Astrocyte (in vitro differentiated cells and primary cell): ENCODE measurements around the gene AXL. TPM values are rescaled to one million over a fixed set of nuclear protein-coding genes. Genes with fewer than 3 reads are reported as not detected.

ENCODE experiments used
- DNase-seq: peaks from one replicate; pipeline ENCODE4 v3.0.0-alpha.2; 2010; ENCODE audit warnings: low read depth
- FAIRE-seq: peaks from 2 replicates; lab custom pipeline; 2011; peaks lifted over from hg19 to GRCh38; lab: Jason Lieb, UNC
- H2AFZ ChIP-seq: 2 replicates; pipeline ENCODE4 v1.6.0; 2012; ENCODE audit warnings: low read depth, low read length, inconsistent platforms
- H3K27ac ChIP-seq: 2 replicates; pipeline ENCODE4 v1.5.1; 2011; ENCODE audit warnings: low read depth, low read length, inconsistent platforms
- H3K27me3 ChIP-seq: 2 replicates; pipeline ENCODE4 v1.6.0; 2011; ENCODE audit warnings: low read length, inconsistent platforms; ENCODE audit not compliant: insufficient read depth
- H3K36me3 ChIP-seq: 2 replicates; pipeline ENCODE4 v1.5.1; 2011; ENCODE audit warnings: low read length, inconsistent platforms; ENCODE audit not compliant: insufficient read depth
- H3K4me1 ChIP-seq: 2 replicates; pipeline ENCODE4 v1.5.1; 2011; ENCODE audit warnings: low read length, inconsistent platforms; ENCODE audit not compliant: insufficient read depth
- H3K4me2 ChIP-seq: 2 replicates; pipeline ENCODE4 v1.6.0; 2012; ENCODE audit warnings: low read length, inconsistent platforms
- H3K4me3 ChIP-seq: 2 replicates; pipeline ENCODE4 v1.5.1; 2011; ENCODE audit warnings: low read depth, mild to moderate bottlenecking, low read length, inconsistent platforms; ENCODE audit not compliant: insufficient read depth
- H3K79me2 ChIP-seq: 2 replicates; pipeline ENCODE4 v1.6.0; 2012; ENCODE audit warnings: mild to moderate bottlenecking, low read length, inconsistent platforms; ENCODE audit not compliant: insufficient read depth
- H3K9ac ChIP-seq: 2 replicates; pipeline ENCODE4 v1.6.0; 2012; ENCODE audit warnings: mild to moderate bottlenecking, low read length, inconsistent platforms
- H3K9me3 ChIP-seq: 2 replicates; pipeline ENCODE4 v1.5.1; 2012; ENCODE audit warnings: low read depth, mild to moderate bottlenecking, low read length, inconsistent platforms; ENCODE audit not compliant: insufficient read depth
- H4K20me1 ChIP-seq: 2 replicates; pipeline ENCODE4 v1.6.0; 2012; ENCODE audit warnings: low read length, inconsistent platforms; ENCODE audit not compliant: insufficient read depth
- H3K27ac Mint-ChIP-seq: one replicate; pipeline ENCODE4 v1.8.0; 2021; ENCODE audit warnings: mild to moderate bottlenecking, mixed read lengths; ENCODE audit not compliant: unreplicated experiment
- H3K27me3 Mint-ChIP-seq: one replicate; pipeline ENCODE4 v1.8.0; 2021; ENCODE audit warnings: low read depth, mixed read lengths; ENCODE audit not compliant: unreplicated experiment
- H3K36me3 Mint-ChIP-seq: one replicate; pipeline ENCODE4 v1.8.0; 2021; ENCODE audit warnings: low read depth, mixed read lengths; ENCODE audit not compliant: unreplicated experiment
- H3K4me1 Mint-ChIP-seq: one replicate; pipeline ENCODE4 v1.8.0; 2021; ENCODE audit warnings: low read depth, mixed read lengths; ENCODE audit not compliant: unreplicated experiment
- H3K4me3 Mint-ChIP-seq: one replicate; pipeline ENCODE4 v1.8.0; 2021; ENCODE audit warnings: mild to moderate bottlenecking, moderate library complexity, mixed read lengths; ENCODE audit not compliant: unreplicated experiment
- H3K9me3 Mint-ChIP-seq: one replicate; pipeline ENCODE4 v1.8.0; 2021; ENCODE audit warnings: mild to moderate bottlenecking, mixed read lengths; ENCODE audit not compliant: unreplicated experiment
- EZH2 ChIP-seq: IDR thresholded peaks from 2 replicates; pipeline ENCODE4 v1.6.1; 2012; ENCODE audit warnings: mild to moderate bottlenecking, low read length, inconsistent platforms; ENCODE audit not compliant: insufficient read depth
- total RNA-seq: library from RNA; stranded (reverse); gene quantifications from 2 replicates; pipeline ENCODE4 v1.2.1, GENCODE V29; 2021
- TF ChIP-seq, protein P1 (sequence below): IDR thresholded peaks from 2 replicates; pipeline ENCODE4 v1.5.1; 2011; ENCODE audit warnings: low read depth, mild to moderate bottlenecking, inconsistent platforms, low read length, moderate library complexity; ENCODE audit not compliant: insufficient read depth

Gene AXL
- total RNA-seq, 1 donor from 2014 or later, result 156 TPM

DNA sequence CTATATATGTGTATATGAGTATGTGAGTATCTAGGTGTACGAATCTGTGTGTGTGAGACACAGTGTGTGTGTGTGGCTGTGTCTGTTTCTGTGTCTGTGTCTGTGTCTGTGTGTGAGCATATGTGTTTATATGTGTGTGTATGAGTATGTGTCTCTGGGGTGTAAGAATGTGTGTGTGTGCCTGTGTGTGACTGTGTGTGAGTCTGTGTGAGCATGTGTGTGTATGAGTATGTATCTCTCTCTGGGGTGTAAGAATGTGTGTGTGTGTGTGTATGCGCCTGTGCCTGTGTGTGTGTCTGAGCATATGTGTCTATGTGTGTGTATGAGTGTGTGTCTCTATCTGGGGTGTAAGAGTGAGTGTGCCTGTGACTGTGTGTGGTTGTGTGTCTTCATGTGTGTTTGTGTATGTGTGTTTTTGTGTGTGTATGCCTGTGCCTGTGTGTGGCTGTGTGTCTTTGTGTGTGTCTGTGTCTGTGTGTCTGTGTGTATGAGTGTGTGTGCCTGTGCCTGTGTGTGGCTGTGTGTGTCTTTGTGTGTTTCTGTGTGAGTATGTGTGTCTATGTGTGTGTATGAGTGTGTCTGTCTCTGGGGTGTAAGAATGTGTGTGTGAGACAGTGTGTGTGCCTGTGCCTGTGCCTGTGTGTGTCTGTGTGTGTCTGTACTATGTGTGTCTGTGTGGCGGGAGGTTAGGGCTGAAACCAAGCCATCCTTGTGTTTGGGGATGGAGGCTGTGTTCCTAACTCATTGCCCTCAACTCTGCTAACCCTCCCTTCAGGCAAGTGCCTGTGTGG, 11.2 kb downstream of the AXL start:
- Histone ChIP-seq H3K9me3 (no peaks in the 10 kb centered on the region), H3K36me3 (peaks cover 36% of the 10 kb centered on the region), H3K4me2 (no peak overlapping the region), H2AFZ (no peak overlapping the region), H3K27me3 (no peaks in the 10 kb centered on the region), H3K27ac (no peak overlapping the region), H4K20me1 (peaks cover 26% of the 10 kb centered on the region), H3K4me3 (no peak overlapping the region), H3K9ac (peak overlapping the region; percentile 34), H3K79me2 (peaks cover 44% of the 10 kb centered on the region), H3K4me1 (peaks cover 20% of the 10 kb centered on the region)
- Mint-ChIP-seq H3K27ac (no peak overlapping the region), H3K36me3 (peaks cover 24% of the 10 kb centered on the region), H3K4me3 (no peak overlapping the region), H3K4me1 (peaks cover 17% of the 10 kb centered on the region), H3K9me3 (no peaks in the 10 kb centered on the region), H3K27me3 (no peaks in the 10 kb centered on the region)
- no peak for FAIRE-seq
- no peak for DNase-seq
- TF ChIP-seq, protein P1, sequence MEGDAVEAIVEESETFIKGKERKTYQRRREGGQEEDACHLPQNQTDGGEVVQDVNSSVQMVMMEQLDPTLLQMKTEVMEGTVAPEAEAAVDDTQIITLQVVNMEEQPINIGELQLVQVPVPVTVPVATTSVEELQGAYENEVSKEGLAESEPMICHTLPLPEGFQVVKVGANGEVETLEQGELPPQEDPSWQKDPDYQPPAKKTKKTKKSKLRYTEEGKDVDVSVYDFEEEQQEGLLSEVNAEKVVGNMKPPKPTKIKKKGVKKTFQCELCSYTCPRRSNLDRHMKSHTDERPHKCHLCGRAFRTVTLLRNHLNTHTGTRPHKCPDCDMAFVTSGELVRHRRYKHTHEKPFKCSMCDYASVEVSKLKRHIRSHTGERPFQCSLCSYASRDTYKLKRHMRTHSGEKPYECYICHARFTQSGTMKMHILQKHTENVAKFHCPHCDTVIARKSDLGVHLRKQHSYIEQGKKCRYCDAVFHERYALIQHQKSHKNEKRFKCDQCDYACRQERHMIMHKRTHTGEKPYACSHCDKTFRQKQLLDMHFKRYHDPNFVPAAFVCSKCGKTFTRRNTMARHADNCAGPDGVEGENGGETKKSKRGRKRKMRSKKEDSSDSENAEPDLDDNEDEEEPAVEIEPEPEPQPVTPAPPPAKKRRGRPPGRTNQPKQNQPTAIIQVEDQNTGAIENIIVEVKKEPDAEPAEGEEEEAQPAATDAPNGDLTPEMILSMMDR, result no peak
- TF ChIP-seq EZH2, result no peak

GRCh38 chr19:41232686-41233085, 13.7 kb downstream of the AXL start:
- Histone ChIP-seq H3K4me1 (peaks cover 5% of the 10 kb centered on the region), H4K20me1 (peaks cover 30% of the 10 kb centered on the region), H3K4me3 (no peak overlapping the region), H3K4me2 (no peak overlapping the region), H3K79me2 (peaks cover 43% of the 10 kb centered on the region), H3K9ac (no peak overlapping the region), H3K9me3 (no peaks in the 10 kb centered on the region), H3K27ac (no peak overlapping the region), H3K27me3 (no peaks in the 10 kb centered on the region), H2AFZ (no peak overlapping the region), H3K36me3 (peaks cover 51% of the 10 kb centered on the region)
- Mint-ChIP-seq H3K36me3 (peaks cover 16% of the 10 kb centered on the region), H3K27ac (no peak overlapping the region), H3K9me3 (no peaks in the 10 kb centered on the region), H3K4me3 (no peak overlapping the region), H3K4me1 (peaks cover 3% of the 10 kb centered on the region), H3K27me3 (no peaks in the 10 kb centered on the region)
- no peak for TF ChIP-seq EZH2
- TF ChIP-seq, protein P1, result no peak
- no peak for DNase-seq
- FAIRE-seq, result no peak

DNA sequence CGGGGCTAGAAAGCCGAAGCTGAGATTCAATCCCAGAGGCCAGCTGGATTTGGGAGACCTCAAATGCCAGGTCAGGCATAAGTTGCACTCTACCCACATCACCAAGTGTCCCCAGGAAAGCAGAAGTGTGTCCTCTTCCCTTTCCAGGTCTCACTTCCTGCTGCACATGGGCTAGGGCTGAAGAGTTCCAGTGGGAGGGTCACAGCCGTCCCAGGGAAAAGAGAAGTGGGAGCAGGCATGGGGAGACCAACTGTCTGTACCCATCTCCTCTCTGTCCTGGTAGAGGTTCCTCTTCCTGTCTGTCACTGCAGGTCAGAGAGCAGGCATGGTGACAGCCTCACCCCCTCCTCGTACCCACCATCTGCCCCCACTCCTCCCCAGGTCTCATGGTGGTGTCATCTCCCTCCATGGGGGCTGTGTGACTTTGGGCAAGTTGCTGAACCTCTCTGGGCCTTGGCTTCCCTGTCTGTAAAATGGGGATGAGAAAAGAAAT, 14.8 kb downstream of the AXL start:
- no peaks in the 10 kb centered on the region for H3K9me3 Mint-ChIP-seq
- Histone ChIP-seq H3K27ac (no peak overlapping the region), H3K79me2 (peaks cover 40% of the 10 kb centered on the region), H3K4me1 (peaks cover 5% of the 10 kb centered on the region), H2AFZ (no peak overlapping the region), H3K36me3 (peaks cover 58% of the 10 kb centered on the region), H3K27me3 (no peaks in the 10 kb centered on the region), H3K4me3 (no peak overlapping the region), H3K9me3 (no peaks in the 10 kb centered on the region), H3K4me2 (no peak overlapping the region), H4K20me1 (peaks cover 30% of the 10 kb centered on the region), H3K9ac (no peak overlapping the region)
- no peak overlapping the region for H3K27ac Mint-ChIP-seq
- H3K36me3 Mint-ChIP-seq, result peaks cover 15% of the 10 kb centered on the region
- TF ChIP-seq EZH2, result no peak
- TF ChIP-seq, protein P1, result no peak
- H3K4me3 Mint-ChIP-seq, result no peak overlapping the region
- no peak for DNase-seq
- FAIRE-seq, result no peak
- no peaks in the 10 kb centered on the region for H3K27me3 Mint-ChIP-seq
- H3K4me1 Mint-ChIP-seq, result no peaks in the 10 kb centered on the region
